Hematopoietic multipotent progenitor cell treated with erythropoietin and hydrocortisone succinate and interleukin-3 and kit ligand, for 6 days (in vitro differentiated cells): ENCODE measurements around the gene VSTM2L.

Experiments used
- DNase-seq: peaks from one replicate; pipeline ENCODE4 v3.0.0-alpha.2; 2015

Gene VSTM2L

DNA sequence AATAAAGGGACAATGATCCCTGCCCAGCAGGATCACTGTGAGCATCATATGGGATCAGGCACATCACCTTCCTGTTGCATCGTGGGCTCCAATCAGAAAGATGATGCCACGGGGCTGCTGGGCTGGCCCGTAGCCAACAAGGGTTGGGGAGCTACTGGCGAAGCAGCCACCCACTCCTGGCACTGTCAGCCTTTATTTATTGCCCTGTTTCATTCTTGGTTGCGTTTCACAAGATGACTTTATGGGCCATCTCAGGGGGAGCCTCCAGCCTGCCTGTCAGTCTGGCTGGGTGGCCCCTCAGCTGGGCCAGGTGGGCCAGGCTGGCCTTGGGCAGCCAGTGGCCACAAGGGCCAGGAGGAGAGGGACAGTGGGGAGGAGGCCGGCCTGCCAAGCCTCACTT, 17.3 kb downstream of the VSTM2L start:
- DNase-seq: no peak

DNA sequence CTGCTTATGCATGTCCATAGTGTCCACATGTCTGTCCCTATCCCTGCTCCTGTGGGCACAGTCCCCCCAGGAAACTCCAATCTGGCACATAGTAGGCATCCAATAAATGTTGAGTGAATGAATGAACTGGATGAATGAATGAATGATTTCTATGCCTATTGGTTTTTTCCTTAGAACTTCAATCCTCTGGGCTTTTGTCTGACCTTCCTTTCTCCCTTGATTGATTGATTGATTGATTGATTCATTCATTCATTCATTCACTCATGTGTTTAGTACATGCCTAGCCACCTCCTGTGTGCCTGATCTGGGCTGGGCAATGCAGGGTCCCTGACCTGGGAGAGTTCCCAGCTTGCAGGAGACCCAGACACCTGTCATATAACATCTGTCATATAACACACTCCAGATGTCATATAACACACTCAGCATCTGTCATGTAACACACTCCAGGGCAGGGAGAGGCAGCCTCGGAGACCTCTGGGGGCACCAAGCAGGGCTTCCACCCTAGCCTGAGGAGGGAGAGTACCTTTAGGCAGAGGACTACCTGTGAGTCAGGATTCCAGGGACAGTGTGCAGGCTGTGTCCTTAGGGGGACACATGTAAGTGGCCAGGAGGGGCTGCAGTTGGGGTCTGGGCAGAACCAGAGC, 17.9 kb downstream of the VSTM2L start:
- DNase-seq: no peak

GRCh38 chr20:37921341-37921929, 18.5 kb downstream of the VSTM2L start:
- no peak for DNase-seq

DNA sequence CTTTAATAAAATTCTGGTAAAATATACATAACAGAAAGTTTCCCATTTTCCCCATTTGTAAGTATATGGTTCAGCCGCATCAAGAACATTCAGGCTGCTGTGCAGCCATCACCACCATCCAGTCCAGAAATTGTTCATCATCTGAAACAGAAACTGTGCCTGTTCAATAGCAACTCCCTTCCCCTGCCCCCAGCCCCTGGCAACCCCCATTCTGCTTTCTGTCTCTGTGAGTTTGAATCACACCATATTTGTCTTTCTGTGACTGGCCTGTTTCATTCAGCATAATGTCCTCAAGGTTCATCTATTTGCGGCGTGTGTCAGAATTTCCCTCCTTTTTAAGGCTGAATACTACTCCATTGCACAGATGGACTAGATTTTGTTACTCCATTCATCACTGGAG, 19.1 kb downstream of the VSTM2L start:
- DNase-seq: no peak

DNA sequence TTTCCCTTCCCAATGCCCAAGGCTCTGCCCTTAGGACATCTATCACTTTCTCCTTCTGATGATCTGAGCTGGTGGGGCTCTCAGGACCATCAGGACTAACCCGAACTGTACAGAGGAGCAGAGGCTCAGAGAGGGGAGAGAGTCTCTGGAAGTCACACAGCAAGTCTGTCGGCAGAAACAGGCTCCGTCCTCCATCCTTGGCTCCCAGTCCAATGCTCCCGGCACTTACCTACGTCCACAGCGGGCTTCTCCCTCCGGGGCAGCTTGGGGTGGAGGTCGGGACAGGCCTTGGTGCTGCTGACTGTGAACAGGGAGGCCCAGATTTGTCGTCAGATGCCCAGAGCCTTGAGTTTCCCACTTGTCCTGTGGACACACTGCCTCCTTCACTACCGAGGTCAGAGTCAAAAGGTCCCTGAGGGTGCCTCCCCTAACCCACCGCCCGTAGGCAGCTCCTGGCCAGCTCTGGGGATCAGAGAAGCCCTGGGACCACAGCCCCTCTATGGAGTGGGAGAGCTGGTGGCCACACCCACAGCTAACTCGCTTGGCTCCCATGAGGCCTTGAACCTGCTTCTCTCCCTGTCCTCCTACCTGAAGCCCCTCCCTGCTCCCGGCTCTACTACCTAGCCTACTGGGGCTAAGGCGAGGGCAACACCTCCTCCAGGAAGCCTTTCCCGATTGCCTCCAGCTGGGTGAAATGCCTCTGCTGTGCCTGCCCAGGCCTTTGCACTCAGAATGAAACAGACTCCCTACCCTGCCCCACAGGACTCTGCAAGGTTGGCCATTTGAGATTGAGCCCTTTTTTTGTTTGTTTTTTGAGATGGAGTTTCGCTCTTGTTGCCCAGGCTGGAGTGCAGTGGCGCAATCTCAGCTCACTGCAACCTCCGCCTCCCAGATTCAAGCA, 22.6 kb downstream of the VSTM2L start:
- no peak for DNase-seq

DNA sequence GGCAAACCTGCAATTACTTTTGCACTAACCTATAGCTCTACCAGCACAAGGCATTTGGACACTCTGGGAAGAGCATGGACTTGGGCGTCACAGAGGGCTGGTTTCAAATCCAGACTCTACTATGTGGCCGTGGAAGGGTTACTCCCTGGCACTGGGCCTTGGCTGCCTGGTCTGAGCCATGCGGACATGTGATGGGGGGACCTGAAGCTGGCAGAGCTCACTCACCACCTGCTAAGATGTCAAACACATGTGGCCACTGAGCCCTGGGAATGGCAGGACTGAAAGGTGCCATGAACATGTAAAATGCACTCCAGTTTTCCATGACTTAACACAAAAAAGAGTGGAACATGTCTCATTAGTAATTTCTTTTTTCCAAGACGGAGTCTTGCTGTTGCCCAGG, 23.7 kb downstream of the VSTM2L start:
- no peak for DNase-seq

GRCh38 chr20:37927410-37928095, 24.6 kb downstream of the VSTM2L start:
- no peak for DNase-seq

DNA sequence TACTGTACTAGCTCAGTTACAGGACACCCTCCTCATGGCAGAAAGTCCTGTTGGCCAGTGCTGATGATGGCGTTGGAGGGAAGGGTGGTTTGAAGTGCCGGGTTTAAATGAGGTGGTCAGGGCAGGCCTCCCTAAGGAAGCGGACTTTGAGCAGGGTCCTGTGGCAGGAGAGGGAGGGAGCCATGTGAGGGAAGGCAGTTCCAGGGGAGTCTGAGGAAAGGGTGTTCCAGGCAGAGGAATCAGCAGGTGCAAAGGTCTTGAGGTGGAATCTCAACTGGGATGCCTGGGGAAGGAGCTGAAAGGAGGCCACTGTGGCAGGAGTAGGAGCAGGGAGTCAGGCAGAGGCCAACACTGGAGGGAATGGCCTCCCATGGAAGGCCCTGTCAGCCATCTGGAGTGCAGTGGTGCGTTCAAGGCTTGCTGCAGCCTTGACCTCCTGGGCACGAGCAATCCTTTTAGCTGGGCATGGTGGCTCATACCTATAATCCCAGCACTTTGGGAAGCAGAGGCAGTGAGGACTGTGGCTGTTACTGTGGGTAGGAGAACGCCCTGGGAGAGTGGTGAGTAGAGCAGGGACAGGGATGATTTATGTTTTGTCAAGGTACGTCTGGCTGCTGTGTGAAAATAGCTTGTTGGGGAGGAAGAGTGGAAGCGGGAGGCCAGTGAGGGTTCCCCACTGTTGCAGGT, 26.2 kb downstream of the VSTM2L start:
- DNase-seq: no peak

DNA sequence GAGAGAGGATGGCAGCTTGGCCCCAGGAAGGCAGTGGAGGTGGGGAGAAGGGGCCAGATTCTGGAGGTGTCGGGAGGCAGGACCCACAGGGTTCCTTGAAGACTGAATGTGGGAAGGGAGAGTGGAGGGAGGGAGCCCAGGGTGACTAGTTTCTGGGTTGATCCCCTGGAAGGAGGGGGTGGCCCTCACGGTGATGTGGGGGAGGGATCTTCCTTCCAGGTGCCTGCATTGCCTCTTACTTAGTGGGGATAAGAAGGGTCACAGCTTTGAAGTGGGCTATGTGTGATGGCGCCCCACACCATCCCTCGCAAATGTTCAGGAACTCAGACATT, 26.7 kb downstream of the VSTM2L start:
- DNase-seq: no peak

DNA sequence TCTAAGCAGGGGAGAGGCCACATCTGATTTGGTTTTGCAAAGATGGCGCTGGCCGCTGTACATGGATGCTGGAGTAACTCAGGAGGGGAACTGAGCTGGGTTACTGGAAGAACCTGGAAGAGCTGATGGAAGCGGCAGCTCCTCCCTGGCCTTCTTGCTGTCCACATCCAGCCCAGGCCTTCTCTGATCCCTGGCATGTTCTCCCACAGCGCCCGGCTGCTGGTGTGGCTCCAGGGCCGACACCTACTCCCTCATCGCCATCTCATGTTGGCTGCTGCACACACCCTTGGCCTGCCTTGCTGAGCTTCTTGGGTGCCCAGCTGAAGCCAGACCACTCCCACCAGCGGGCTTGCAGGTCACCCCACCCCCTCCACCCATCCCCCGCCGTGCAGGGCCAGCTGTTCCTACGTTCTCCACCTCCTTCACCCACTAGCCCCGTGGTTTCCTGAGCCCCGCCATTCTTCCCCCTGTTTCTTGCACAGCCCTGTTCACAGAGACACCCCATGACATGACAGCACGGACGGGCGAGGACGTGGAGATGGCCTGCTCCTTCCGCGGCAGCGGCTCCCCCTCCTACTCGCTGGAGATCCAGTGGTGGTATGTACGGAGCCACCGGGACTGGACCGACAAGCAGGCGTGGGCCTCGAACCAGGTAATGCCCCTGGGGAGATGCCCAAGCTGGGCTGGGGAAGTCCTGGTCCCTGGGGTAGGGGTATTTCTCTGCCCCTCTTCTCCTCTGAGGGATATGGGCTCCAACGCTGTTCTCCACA, 28.4 kb downstream of the VSTM2L start:
- DNase-seq: no peak

- no peak for DNase-seq
Measured at GRCh38 chr20:37932074-37932473, 29.1 kb downstream of the VSTM2L start.

GRCh38 chr20:37932919-37933318, 30.0 kb downstream of the VSTM2L start:
- DNase-seq: no peak

DNA sequence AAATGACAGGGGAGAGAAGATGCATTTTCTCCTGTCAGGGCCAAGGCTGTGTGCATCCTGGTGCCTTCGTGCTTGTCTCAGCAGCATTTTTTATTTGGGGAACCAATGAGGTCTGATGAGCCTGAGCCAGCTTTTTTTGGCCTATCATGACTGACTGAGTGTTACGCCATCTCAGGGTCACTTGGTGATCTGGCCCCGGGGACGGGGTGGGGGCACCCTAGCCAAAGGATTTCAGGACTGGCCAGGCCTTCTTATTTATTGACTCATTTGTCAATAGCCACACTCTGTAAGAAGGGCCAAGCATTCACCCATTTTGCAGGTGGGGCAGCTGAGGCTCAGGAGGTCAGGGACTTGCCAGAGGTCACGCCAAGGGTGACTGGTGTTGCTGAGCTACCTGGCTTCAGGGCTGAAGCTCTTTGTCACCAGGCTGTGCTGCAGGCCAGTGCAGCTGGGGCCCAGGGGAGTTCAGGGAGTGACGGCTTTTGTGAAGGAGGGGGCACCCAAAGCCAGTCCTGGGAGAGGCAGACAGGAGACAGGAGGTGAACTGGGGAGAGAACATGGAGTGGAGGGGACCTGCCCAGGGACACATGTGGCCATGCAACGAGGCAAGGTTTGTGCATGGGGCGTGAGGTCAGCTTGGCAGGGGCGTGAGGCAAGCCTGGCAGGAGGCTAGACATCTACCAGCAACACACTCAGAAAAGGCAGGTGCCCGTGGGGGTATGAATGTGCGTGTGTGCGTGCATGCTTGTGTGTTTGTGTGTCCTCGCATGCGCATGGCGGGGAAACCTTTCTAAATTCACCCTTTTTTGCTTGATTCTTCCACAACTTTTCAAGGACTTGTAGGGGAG, 31.1 kb downstream of the VSTM2L start:
- no peak for DNase-seq

DNA sequence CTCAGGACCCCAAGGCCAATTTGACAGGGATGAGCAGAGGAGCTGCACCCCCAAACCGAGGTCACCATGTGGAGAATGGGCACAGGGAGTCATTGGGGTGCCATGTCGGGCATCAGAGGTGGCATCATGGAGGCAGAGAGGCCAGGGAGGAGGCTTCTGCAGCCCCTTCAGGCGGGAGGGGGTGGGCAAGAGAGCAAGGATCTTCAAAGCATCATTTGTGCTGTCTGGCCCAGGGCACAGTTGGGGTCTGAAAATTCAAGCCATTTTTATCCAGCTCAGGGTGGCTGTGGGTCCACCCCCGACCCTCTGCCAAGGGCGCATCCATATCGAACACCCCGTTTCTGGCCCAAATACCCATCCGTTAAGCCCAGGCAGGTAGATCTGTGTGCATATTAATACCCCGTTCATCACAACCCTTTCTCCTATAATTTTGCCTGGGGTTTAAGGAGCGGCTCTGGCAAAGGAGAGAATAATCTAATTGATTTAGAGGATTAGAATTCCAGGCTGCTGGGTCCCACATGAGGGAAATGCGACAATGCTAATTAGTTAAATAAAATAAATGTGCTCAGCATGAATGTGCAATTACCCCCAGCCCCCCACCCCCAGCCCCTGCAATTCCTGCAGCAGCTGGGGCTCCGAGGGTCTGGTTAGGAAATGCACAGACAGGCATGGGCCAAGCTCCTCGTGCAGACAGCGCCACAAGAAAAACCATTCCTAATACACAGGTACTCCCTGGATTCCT, 31.9 kb downstream of the VSTM2L start:
- no peak for DNase-seq

GRCh38 chr20:37935435-37935834, 32.5 kb downstream of the VSTM2L start:
- no peak for DNase-seq

DNA sequence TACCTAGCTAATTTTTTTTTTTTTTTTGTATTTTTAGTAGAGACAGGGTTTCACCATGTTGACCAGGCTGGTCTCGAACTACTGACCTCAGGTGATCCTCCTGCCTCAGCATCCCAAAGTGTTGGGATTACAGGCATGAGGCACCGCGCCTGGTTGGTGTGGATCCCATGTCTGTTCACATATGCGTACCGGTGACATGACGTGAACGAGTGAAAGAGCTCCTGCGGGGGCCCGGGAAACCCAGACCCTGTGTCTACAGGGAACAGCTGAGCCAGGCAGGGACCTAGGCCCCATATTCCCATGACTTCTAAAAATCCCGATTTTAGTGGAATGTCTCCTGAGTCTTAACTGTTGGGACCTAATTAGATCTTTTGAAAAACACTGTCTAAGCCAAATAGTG, 33.1 kb downstream of the VSTM2L start:
- no peak for DNase-seq

- no peak for DNase-seq
Measured at GRCh38 chr20:37936451-37936850, 33.5 kb downstream of the VSTM2L start.

GRCh38 chr20:37937686-37938085, 34.8 kb downstream of the VSTM2L start:
- DNase-seq: no peak

GRCh38 chr20:37938181-37938750, 35.3 kb downstream of the VSTM2L start:
- no peak for DNase-seq

DNA sequence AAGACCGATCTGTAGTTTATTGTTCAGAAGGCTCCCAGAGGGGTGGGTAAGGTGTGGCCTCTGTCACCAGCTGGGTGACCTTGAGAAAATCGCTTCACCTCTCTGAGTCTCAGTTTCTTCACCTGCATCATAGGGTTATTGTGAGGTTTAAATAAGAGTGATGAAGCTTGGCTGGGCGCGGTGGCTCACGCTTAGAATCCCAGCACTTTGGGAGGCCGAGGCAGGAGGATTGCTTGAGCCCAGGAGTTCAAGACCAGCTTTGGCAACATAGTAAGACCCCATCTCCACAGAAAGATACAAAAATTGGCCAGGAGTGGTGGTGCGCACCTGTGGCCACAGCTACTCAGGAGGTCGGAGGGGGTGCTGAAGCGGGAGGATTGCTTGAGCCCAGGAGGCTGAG, 36.0 kb downstream of the VSTM2L start:
- no peak for DNase-seq
